ENCODE data around the gene ZCCHC7.

Gene ZCCHC7

GRCh38 chr9:37251452-37251851 lies 131.1 kb downstream of the ZCCHC7 start:
- Histone ChIP-seq H3K36me3 (ENCODE audit: insufficient read depth, low read length) (peaks cover 9% of the 10 kb centered on the region), H2AFZ (ENCODE audit: low read depth, low read length) (no peak overlapping the region), H3K79me2 (ENCODE audit: insufficient read depth, low read length) (peaks cover 6% of the 10 kb centered on the region), H3K9me3 (ENCODE audit: insufficient read depth, low read length, severe bottlenecking) (no peaks in the 10 kb centered on the region), H3K4me1 (ENCODE audit: insufficient read depth, low read length) (no peaks in the 10 kb centered on the region), H3K4me2 (ENCODE audit: insufficient read depth, low read length) (no peak overlapping the region), H3K27me3 (ENCODE audit: insufficient read depth, low read length, poor library complexity) (no peaks in the 10 kb centered on the region), H3K4me3 (ENCODE audit: low read depth in 1 of 2, low read length in 2 of 2) (no peak overlapping the region), H3K9ac (ENCODE audit: low read depth, low read length) (no peak overlapping the region), H4K20me1 (ENCODE audit: insufficient read depth, low read length) (no peaks in the 10 kb centered on the region), H3K27ac (ENCODE audit: low read length) (no peak overlapping the region)
- DNase-seq (no peak), ATAC-seq (ENCODE audit: insufficient read depth, low read depth) (no peak)
- TF ChIP-seq CTCF (IDR thresholded peaks at IDR 0.05; ENCODE audit: borderline replicate concordance, extremely low read depth, low read length, poor library complexity, severe bottlenecking): no peak
- no peak for TF ChIP-seq EZH2 (IDR thresholded peaks at IDR 0.05; ENCODE audit: borderline replicate concordance, low read depth, low read length, severe bottlenecking)

- peaks cover 11% of the 10 kb centered on the region for H3K36me3 ChIP-seq (ENCODE audit: insufficient read depth, low read length)
- peaks cover 6% of the 10 kb centered on the region for H3K79me2 ChIP-seq (ENCODE audit: insufficient read depth, low read length)
- ATAC-seq (ENCODE audit: insufficient read depth, low read depth): no peak
Observed at GRCh38 chr9:37253377-37253937, 133.1 kb downstream of the ZCCHC7 start.

GRCh38 chr9:37255187-37255586 lies 134.8 kb downstream of the ZCCHC7 start:
- Histone ChIP-seq H3K27me3 (ENCODE audit: insufficient read depth, low read length, poor library complexity) (no peaks in the 10 kb centered on the region), H3K9ac (ENCODE audit: low read depth, low read length) (no peak overlapping the region), H3K4me1 (ENCODE audit: insufficient read depth, low read length) (no peaks in the 10 kb centered on the region), H2AFZ (ENCODE audit: low read depth, low read length) (no peak overlapping the region), H3K36me3 (ENCODE audit: insufficient read depth, low read length) (peaks cover 11% of the 10 kb centered on the region), H3K79me2 (ENCODE audit: insufficient read depth, low read length) (peaks cover 10% of the 10 kb centered on the region), H3K4me3 (ENCODE audit: low read depth in 1 of 2, low read length in 2 of 2) (no peak overlapping the region), H3K4me2 (ENCODE audit: insufficient read depth, low read length) (no peak overlapping the region), H3K9me3 (ENCODE audit: insufficient read depth, low read length, severe bottlenecking) (no peaks in the 10 kb centered on the region), H3K27ac (ENCODE audit: low read length) (no peak overlapping the region), H4K20me1 (ENCODE audit: insufficient read depth, low read length) (no peaks in the 10 kb centered on the region)
- no peak for ATAC-seq (ENCODE audit: insufficient read depth, low read depth)
- TF ChIP-seq EZH2 (IDR thresholded peaks at IDR 0.05; ENCODE audit: borderline replicate concordance, low read depth, low read length, severe bottlenecking) (no peak), CTCF (IDR thresholded peaks at IDR 0.05; ENCODE audit: borderline replicate concordance, extremely low read depth, low read length, poor library complexity, severe bottlenecking) (no peak)
- DNase-seq: no peak

More at GRCh38 chr9:37253377-37253937, 133.1 kb downstream of the ZCCHC7 start:
- no peaks in the 10 kb centered on the region for H4K20me1 ChIP-seq (ENCODE audit: insufficient read depth, low read length)
- H3K9me3 ChIP-seq (ENCODE audit: insufficient read depth, low read length, severe bottlenecking): no peaks in the 10 kb centered on the region
- TF ChIP-seq CTCF (IDR thresholded peaks at IDR 0.05; ENCODE audit: borderline replicate concordance, extremely low read depth, low read length, poor library complexity, severe bottlenecking) (no peak), EZH2 (IDR thresholded peaks at IDR 0.05; ENCODE audit: borderline replicate concordance, low read depth, low read length, severe bottlenecking) (no peak)
- no peak overlapping the region for H3K9ac ChIP-seq (ENCODE audit: low read depth, low read length)
- H3K27me3 ChIP-seq (ENCODE audit: insufficient read depth, low read length, poor library complexity): no peaks in the 10 kb centered on the region
- no peak overlapping the region for H2AFZ ChIP-seq (ENCODE audit: low read depth, low read length)
- DNase-seq: no peak
- no peak overlapping the region for H3K27ac ChIP-seq (ENCODE audit: low read length)
- no peak overlapping the region for H3K4me3 ChIP-seq (ENCODE audit: low read depth in 1 of 2, low read length in 2 of 2)
- no peaks in the 10 kb centered on the region for H3K4me1 ChIP-seq (ENCODE audit: insufficient read depth, low read length)
- no peak overlapping the region for H3K4me2 ChIP-seq (ENCODE audit: insufficient read depth, low read length)

Data from DND-41 (cell line).